HL-60 (cell line): ENCODE results near the gene DENND1B.

Experiments used
- CTCF ChIP-seq: IDR thresholded peaks from one replicate; pipeline ENCODE4 v1.5.1; 2011; ENCODE audit warnings: low read length, control low read depth, inconsistent platforms; ENCODE audit not compliant: insufficient read depth
- GABPA ChIP-seq: IDR thresholded peaks from 2 replicates; pipeline ENCODE4 v1.6.1; 2012; ENCODE audit warnings: low read depth
- POLR2AphosphoS5 ChIP-seq: IDR thresholded peaks from 2 replicates; pipeline ENCODE4 v1.6.1; 2012; ENCODE audit warnings: low read depth
- REST ChIP-seq: IDR thresholded peaks from 2 replicates; pipeline ENCODE4 v1.6.1; 2012; ENCODE audit warnings: low read depth; ENCODE audit not compliant: insufficient replicate concordance
- SPI1 ChIP-seq: IDR thresholded peaks from 2 replicates; pipeline ENCODE4 v1.6.1; 2012; ENCODE audit warnings: low read depth, mild to moderate bottlenecking, borderline replicate concordance

GRCh38 chr1:197683895-197684553, 91.3 kb downstream of the DENND1B start:
- TF ChIP-seq CTCF = no peak
- TF ChIP-seq REST = no peak
- no peak for TF ChIP-seq POLR2AphosphoS5
- TF ChIP-seq SPI1 = no peak
- TF ChIP-seq GABPA = no peak
